GM12801 (cell line): ENCODE measurements around the gene RHBDL3.

ENCODE experiments used
- TF ChIP-seq, protein P1 (sequence below): IDR thresholded peaks from one replicate; pipeline ENCODE4 v1.5.1; 2011; ENCODE audit warnings: control low read depth; ENCODE audit not compliant: insufficient read length; ENCODE audit errors: extremely low read depth

Gene RHBDL3

DNA sequence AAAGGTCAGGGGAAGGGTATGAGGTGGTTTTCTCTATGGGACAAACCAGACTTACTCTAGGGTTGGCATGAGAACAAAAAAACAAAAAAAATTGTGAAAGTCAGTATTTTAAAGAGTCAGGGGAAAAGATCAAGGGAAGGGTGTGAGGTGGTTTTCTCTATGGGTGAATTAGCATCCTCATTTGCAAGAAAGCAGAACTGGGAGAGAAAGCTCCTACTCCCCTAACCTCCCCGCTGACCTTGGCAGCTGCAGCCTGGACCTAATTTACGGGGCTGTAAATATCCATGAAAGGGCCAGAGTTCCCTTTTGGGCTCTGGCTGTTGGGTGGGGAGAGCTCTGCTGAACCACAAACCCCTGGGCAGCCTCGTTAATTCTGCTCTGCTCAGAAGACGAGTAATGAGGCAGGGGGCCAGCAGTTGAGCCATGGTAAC lies 10.6 kb downstream of the RHBDL3 start:
- TF ChIP-seq, protein P1, sequence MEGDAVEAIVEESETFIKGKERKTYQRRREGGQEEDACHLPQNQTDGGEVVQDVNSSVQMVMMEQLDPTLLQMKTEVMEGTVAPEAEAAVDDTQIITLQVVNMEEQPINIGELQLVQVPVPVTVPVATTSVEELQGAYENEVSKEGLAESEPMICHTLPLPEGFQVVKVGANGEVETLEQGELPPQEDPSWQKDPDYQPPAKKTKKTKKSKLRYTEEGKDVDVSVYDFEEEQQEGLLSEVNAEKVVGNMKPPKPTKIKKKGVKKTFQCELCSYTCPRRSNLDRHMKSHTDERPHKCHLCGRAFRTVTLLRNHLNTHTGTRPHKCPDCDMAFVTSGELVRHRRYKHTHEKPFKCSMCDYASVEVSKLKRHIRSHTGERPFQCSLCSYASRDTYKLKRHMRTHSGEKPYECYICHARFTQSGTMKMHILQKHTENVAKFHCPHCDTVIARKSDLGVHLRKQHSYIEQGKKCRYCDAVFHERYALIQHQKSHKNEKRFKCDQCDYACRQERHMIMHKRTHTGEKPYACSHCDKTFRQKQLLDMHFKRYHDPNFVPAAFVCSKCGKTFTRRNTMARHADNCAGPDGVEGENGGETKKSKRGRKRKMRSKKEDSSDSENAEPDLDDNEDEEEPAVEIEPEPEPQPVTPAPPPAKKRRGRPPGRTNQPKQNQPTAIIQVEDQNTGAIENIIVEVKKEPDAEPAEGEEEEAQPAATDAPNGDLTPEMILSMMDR: no peak

- TF ChIP-seq, protein P1: no peak
Measured at GRCh38 chr17:32277284-32277683, 11.7 kb downstream of the RHBDL3 start.

DNA sequence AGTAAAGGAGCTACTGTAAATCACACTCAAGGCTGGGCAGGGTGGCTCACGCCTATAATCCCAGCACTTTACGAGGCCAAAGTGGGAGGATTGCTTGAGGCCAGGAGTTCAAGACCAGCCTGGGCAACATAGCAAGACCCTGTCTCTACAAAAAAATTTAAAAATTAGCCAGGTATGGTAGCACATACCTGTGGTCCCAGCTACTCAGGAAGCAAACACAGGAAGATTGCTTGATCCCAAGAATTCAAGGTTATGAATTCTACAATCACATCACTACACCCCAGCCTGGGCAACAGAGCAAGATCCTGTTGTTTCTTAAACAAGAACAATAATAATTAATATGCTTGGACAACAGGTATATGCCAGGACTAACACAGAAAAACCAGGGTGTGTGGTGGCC lies 13.2 kb downstream of the RHBDL3 start:
- TF ChIP-seq, protein P1: no peak

DNA sequence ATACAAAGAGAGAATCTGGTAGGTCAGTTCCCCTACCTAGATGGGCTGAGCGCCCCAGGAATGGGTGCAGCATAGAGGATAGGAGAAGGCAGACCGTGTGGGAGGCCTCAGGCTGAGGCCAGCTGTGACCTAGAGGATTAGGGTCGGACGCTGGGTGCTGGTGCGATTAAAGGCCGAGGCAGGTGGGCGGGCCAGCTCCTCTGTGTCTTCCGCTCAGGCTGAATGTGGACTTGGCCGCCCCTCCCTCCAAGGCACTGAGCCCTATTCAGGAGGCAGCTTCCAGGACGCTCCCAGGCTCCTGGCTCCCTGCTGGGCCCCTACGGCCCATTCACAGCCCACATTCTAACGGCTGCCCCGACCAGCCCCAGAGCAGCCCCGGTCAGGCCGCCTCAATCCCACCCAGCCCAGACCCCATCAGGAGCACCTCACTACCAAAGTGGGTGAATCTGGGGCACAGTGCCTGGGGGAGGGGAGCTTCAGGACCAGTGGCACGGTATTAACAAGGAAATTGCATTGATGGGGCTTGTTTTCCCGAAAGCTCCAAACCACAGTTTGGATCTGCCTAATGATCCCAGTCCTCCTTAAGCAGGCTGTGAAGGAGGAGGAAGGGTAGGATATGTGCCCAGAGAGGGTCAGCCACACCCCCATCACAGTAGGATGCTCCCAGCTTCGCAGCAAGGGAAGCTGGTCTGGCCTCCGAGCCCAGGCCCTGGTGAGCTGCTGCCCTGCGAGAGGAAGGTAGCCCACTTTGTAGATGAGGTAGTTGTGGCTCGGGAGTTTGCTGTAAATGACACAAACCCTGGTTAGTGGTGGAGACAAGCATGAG lies 14.5 kb downstream of the RHBDL3 start:
- TF ChIP-seq, protein P1: no peak

GRCh38 chr17:32281011-32281451 lies 15.4 kb downstream of the RHBDL3 start:
- TF ChIP-seq, protein P1: no peak

- TF ChIP-seq, protein P1: no peak
Measured at GRCh38 chr17:32283745-32284201, 18.1 kb downstream of the RHBDL3 start.

- TF ChIP-seq, protein P1: no peak
Measured at GRCh38 chr17:32285306-32285705, 19.7 kb downstream of the RHBDL3 start.
